Brain microvascular endothelial cell (primary cell): ENCODE data around the gene FRRS1L.
A peak's percentile ranks its signal among the peaks of the same experiment; 100 is the strongest.

ENCODE experiments used
- DNase-seq: peaks from one replicate; pipeline ENCODE4 v3.0.0-alpha.2; 2020
- H3K27ac ChIP-seq: fragments of 250-450 bp; sonication (Bioruptor Pico); 2 replicates; pipeline ENCODE4 v1.5.1; 2020; ENCODE audit warnings: mild to moderate bottlenecking, moderate library complexity
- H3K27me3 ChIP-seq: fragments of 250-450 bp; sonication (Bioruptor Pico); replicated peaks from 2 replicates; pipeline ENCODE4 v1.5.1; 2020; ENCODE audit warnings: mild to moderate bottlenecking
- H3K36me3 ChIP-seq: fragments of 250-450 bp; sonication (Bioruptor Pico); replicated peaks from 2 replicates; pipeline ENCODE4 v1.5.1; 2020; ENCODE audit warnings: mild to moderate bottlenecking
- H3K4me3 ChIP-seq: 2 replicates; pipeline ENCODE4 v1.5.1; 2011; ENCODE audit warnings: low read depth, mild to moderate bottlenecking, control low read depth, low read length, moderate library complexity
- CTCF ChIP-seq: IDR thresholded peaks from 2 replicates; pipeline ENCODE4 v1.5.1; 2011; ENCODE audit warnings: low read depth, mild to moderate bottlenecking, moderate library complexity, low read length, control low read depth, inconsistent platforms; ENCODE audit errors: missing control alignments
- in situ Hi-C: cut with HindIII; loops from 2 replicates; pipeline ENCODE4 v1.10.0; 2017; ENCODE audit warnings: low sequenced_read_pairs, low pct_ligation_motif_present

Gene FRRS1L

GRCh38 chr9:109118808-109119438 is 48.1 kb downstream of the FRRS1L start:
- no peak for TF ChIP-seq CTCF
- H3K27ac ChIP-seq: no peak overlapping the region
- H3K4me3 ChIP-seq: peak overlapping the region; percentile 86
- in situ Hi-C loops: no loop called here
- DNase-seq: no peak
- no peaks in the 10 kb centered on the region for H3K36me3 ChIP-seq
- H3K27me3 ChIP-seq: no peaks in the 10 kb centered on the region

- H3K27me3 ChIP-seq: no peaks in the 10 kb centered on the region
- peak overlapping the region; percentile 86 for H3K4me3 ChIP-seq
- no peaks in the 10 kb centered on the region for H3K36me3 ChIP-seq
- no peak for TF ChIP-seq CTCF
- H3K27ac ChIP-seq: peak overlapping the region; percentile 19
- DNase-seq: peak; percentile 95
- in situ Hi-C loops: no loop called here
Measured at GRCh38 chr9:109117856-109118807, 48.9 kb downstream of the FRRS1L start.

- in situ Hi-C loops: no loop called here
- TF ChIP-seq CTCF: no peak
- Histone ChIP-seq H3K4me3 (no peak overlapping the region), H3K36me3 (no peaks in the 10 kb centered on the region), H3K27ac (no peak overlapping the region), H3K27me3 (no peaks in the 10 kb centered on the region)
- no peak for DNase-seq
Measured at GRCh38 chr9:109115931-109116526, 51.0 kb downstream of the FRRS1L start.

- TF ChIP-seq CTCF: no peak
- no peak overlapping the region for H3K27ac ChIP-seq
- H3K36me3 ChIP-seq: no peaks in the 10 kb centered on the region
- DNase-seq: no peak
- H3K4me3 ChIP-seq: no peak overlapping the region
- H3K27me3 ChIP-seq: no peaks in the 10 kb centered on the region
- in situ Hi-C loops: no loop called here
Measured at GRCh38 chr9:109114670-109115069, 52.4 kb downstream of the FRRS1L start.

GRCh38 chr9:109113892-109114609 is 53.0 kb downstream of the FRRS1L start:
- in situ Hi-C loops: no loop called here
- H3K27me3 ChIP-seq: no peaks in the 10 kb centered on the region
- DNase-seq: no peak
- H3K36me3 ChIP-seq: no peaks in the 10 kb centered on the region
- TF ChIP-seq CTCF: no peak
- no peak overlapping the region for H3K27ac ChIP-seq
- H3K4me3 ChIP-seq: no peak overlapping the region
